OCI-LY7 (cell line): Measurements from ENCODE around the gene PRAMEF20. TPM values are rescaled to one million over a fixed set of nuclear protein-coding genes. Genes with fewer than 3 reads are reported as not detected.
"Not testable (repeated sequence)": the region's sequence is repeated elsewhere in the genome, so short reads cannot be mapped to it uniquely, and the experiment has no call there.

Source experiments
- BruUV-seq: library from RNA; stranded (reverse); fragments of 400-500 nt; replicated peaks from 2 replicates; lab custom pipeline; 2021; lab: Mats Ljungman, UMichigan
- CTCF ChIA-PET: fragments of 300-600 bp; sonication (Branson Sonifier 250); formaldehyde crosslinking; loops from one replicate; lab custom pipeline; 2022; ENCODE audit warnings: antibody characterized with exemption; ENCODE audit not compliant: unreplicated experiment; lab: Charles Lee
- POLR2A ChIA-PET: fragments of 300-600 bp; sonication (Branson Sonifier 250); formaldehyde crosslinking; loops from one replicate; lab custom pipeline; 2022; ENCODE audit warnings: antibody characterized with exemption; lab: Charles Lee
- DNase-seq: peaks from one replicate; pipeline ENCODE4 v3.0.0-alpha.2; 2015; ENCODE audit warnings: low spot score
- H2AFZ ChIP-seq: fragments of 200-600 bp; sonication (generic), shearing (Covaris generic); 2 replicates; pipeline ENCODE4 v1.6.1; 2014; ENCODE audit warnings: mild to moderate bottlenecking, antibody characterized with exemption, low read length, moderate library complexity
- H3K27ac ChIP-seq: fragments of 200-600 bp; sonication (generic); 2 replicates; pipeline ENCODE4 v1.5.1; 2014; ENCODE audit warnings: mixed run types, low read depth, mild to moderate bottlenecking, moderate library complexity, low read length, inconsistent platforms; ENCODE audit not compliant: poor library complexity, severe bottlenecking
- H3K36me3 ChIP-seq: fragments of 200-600 bp; sonication (generic); 2 replicates; pipeline ENCODE4 v1.6.1; 2014; ENCODE audit warnings: mild to moderate bottlenecking, antibody characterized with exemption, low read length, moderate library complexity, mixed read lengths; ENCODE audit not compliant: insufficient read depth
- H3K4me1 ChIP-seq: fragments of 200-600 bp; sonication (generic); 2 replicates; pipeline ENCODE4 v1.5.1; 2014; ENCODE audit warnings: mild to moderate bottlenecking, low read length; ENCODE audit not compliant: insufficient read depth, poor library complexity, severe bottlenecking
- H3K4me2 ChIP-seq: fragments of 200-600 bp; sonication (generic); 2 replicates; pipeline ENCODE4 v1.6.1; 2014; ENCODE audit warnings: mild to moderate bottlenecking, low read length
- H3K4me3 ChIP-seq: fragments of 200-600 bp; sonication (generic); 2 replicates; pipeline ENCODE4 v1.5.1; 2014; ENCODE audit warnings: mild to moderate bottlenecking, low read depth, low read length; ENCODE audit not compliant: poor library complexity, severe bottlenecking
- H3K79me2 ChIP-seq: fragments of 200-600 bp; sonication (generic); 2 replicates; pipeline ENCODE4 v1.6.1; 2016; ENCODE audit warnings: low read depth, mild to moderate bottlenecking, low read length, moderate library complexity, mixed read lengths; ENCODE audit not compliant: insufficient read depth
- H3K9me2 ChIP-seq: fragments of 200-600 bp; sonication (generic); 2 replicates; pipeline ENCODE4 v1.6.1; 2016; ENCODE audit warnings: mild to moderate bottlenecking, low read length, mixed read lengths; ENCODE audit not compliant: insufficient read depth
- H3K9me3 ChIP-seq: fragments of 200-600 bp; sonication (generic); 2 replicates; pipeline ENCODE4 v1.6.1; 2014; ENCODE audit warnings: mild to moderate bottlenecking, mixed run types, low read length, mixed read lengths
- H4K20me1 ChIP-seq: fragments of 200-600 bp; sonication (generic); 2 replicates; pipeline ENCODE4 v1.6.1; 2014; ENCODE audit warnings: mild to moderate bottlenecking, antibody characterized with exemption, low read length, moderate library complexity, mixed read lengths; ENCODE audit not compliant: insufficient read depth
- intact Hi-C: fragments of 100-400 bp; cut with micrococcal nuclease; formaldehyde crosslinking; loops from one replicate; pipeline ENCODE4 v1.10.0; 2022; ENCODE audit not compliant: unreplicated experiment
- total RNA-seq, 2 experiments: library from RNA; depleted of rRNA in 1 of 2; stranded (reverse); fragments of >200 nt in 1 of 2; shearing (Covaris generic) in 1 of 2; gene quantifications; 2 replicates each; pipeline ENCODE4 v1.2.3, GENCODE V29; 2014 to 2022
- TF ChIP-seq, protein P1 (sequence below): fragments of 200-600 bp; sonication (generic); conservative IDR thresholded peaks from 2 replicates; pipeline ENCODE4 v1.5.1; 2014; ENCODE audit warnings: mild to moderate bottlenecking, antibody characterized with exemption, low read length, moderate library complexity, mixed read lengths

Gene PRAMEF20
- total RNA-seq, 2 experiments from 2014 or later = not detected

DNA sequence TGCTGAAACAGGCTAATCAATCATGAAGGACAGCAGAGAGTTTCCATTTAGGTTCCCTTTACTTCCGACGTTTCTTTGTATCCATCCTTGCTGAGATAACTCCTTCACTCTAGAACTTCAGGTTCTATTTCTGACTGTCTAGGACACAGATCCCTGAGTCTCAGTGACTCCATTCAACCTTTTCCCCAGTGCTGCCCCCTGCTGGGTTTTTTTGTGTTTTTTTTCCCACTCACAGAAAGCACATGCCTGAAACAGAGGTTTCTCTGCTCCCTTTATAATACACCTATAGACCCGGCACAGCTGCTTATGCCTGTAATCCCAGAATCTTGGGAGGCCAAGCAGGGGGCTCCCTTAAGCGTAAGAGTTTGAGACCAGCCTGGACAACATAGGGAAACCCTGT is 41.7 kb upstream of the PRAMEF20 start:
- H3K4me3 ChIP-seq, POLR2A ChIA-PET, H3K9me2 ChIP-seq, intact Hi-C loops, H2AFZ ChIP-seq, H3K79me2 ChIP-seq, H3K9me3 ChIP-seq, H3K27ac ChIP-seq, H4K20me1 ChIP-seq, H3K36me3 ChIP-seq, BruUV-seq, H3K4me1 ChIP-seq, CTCF ChIA-PET, H3K4me2 ChIP-seq: not testable (repeated sequence)
- peak; percentile 16 for DNase-seq
- TF ChIP-seq, protein P1, sequence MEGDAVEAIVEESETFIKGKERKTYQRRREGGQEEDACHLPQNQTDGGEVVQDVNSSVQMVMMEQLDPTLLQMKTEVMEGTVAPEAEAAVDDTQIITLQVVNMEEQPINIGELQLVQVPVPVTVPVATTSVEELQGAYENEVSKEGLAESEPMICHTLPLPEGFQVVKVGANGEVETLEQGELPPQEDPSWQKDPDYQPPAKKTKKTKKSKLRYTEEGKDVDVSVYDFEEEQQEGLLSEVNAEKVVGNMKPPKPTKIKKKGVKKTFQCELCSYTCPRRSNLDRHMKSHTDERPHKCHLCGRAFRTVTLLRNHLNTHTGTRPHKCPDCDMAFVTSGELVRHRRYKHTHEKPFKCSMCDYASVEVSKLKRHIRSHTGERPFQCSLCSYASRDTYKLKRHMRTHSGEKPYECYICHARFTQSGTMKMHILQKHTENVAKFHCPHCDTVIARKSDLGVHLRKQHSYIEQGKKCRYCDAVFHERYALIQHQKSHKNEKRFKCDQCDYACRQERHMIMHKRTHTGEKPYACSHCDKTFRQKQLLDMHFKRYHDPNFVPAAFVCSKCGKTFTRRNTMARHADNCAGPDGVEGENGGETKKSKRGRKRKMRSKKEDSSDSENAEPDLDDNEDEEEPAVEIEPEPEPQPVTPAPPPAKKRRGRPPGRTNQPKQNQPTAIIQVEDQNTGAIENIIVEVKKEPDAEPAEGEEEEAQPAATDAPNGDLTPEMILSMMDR = peak; percentile 69

GRCh38 chr1:13378983-13379382 is 31.3 kb upstream of the PRAMEF20 start:
- H3K4me1 ChIP-seq, H3K4me2 ChIP-seq, H3K9me2 ChIP-seq, H3K79me2 ChIP-seq, intact Hi-C loops, CTCF ChIA-PET, POLR2A ChIA-PET, H3K27ac ChIP-seq, H3K9me3 ChIP-seq, H3K4me3 ChIP-seq, BruUV-seq, DNase-seq, H2AFZ ChIP-seq, H3K36me3 ChIP-seq, H4K20me1 ChIP-seq: not testable (repeated sequence)

DNA sequence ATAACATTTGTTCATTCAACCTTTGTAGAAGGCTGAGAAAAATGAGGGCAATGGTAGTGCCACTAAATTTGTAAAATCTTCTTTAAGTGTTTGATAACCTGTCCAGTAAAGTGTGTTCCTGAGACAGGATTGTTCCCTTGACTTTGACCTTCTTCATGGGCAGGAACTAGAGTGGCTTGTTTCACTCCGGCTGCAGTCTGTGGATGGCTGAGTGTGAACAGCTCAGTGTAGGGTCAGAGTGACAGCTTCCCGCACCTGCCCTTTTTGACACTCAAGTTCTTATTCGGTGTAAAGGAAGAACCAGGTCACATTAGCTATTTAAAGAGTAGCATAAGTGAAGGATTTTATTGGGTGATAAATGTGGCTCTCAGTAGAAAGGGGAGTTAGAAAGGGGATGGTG is 29.9 kb upstream of the PRAMEF20 start:
- H3K4me1 ChIP-seq, CTCF ChIA-PET, H4K20me1 ChIP-seq, H3K4me2 ChIP-seq, H3K36me3 ChIP-seq, BruUV-seq, POLR2A ChIA-PET, H3K27ac ChIP-seq, intact Hi-C loops, H3K79me2 ChIP-seq, H3K9me2 ChIP-seq, DNase-seq, H2AFZ ChIP-seq, H3K4me3 ChIP-seq, H3K9me3 ChIP-seq: not testable (repeated sequence)

DNA sequence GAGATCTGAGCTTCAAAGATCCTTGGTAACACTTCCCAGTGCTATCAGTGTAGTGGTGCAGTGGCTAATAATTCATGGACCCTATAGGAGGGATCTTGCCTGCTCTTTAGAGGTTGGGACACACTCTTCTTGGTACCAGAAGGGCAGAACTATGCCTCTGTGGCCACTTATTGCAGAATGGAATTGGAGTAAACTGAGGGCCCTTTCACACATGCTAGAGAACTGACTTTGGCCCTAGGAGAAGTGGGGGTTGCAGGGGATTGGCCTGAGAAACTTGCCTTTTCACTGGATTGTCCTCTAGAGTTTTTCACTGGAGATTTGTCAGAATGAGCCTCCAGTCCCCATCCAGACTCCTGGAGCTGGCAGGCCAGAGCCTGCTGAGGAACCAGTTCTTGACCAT is 20.9 kb upstream of the PRAMEF20 start, which contains the start of gene PRAMEF17:
Gene PRAMEF17, plus strand, starts transcription at position 301 of the 400 bp plus-strand sequence. Its CDS starts 26 bp downstream, at position 327.
- H4K20me1 ChIP-seq, DNase-seq, H3K36me3 ChIP-seq, H2AFZ ChIP-seq, H3K9me3 ChIP-seq, H3K4me3 ChIP-seq, H3K9me2 ChIP-seq, intact Hi-C loops, H3K4me1 ChIP-seq, H3K79me2 ChIP-seq, H3K27ac ChIP-seq, BruUV-seq, CTCF ChIA-PET, POLR2A ChIA-PET, H3K4me2 ChIP-seq: not testable (repeated sequence)

GRCh38 chr1:13393004-13393403 is 17.2 kb upstream of the PRAMEF20 start:
- BruUV-seq, H3K4me3 ChIP-seq, intact Hi-C loops, H3K79me2 ChIP-seq, H3K27ac ChIP-seq, CTCF ChIA-PET, DNase-seq, H3K4me1 ChIP-seq, H3K36me3 ChIP-seq, H4K20me1 ChIP-seq, H3K9me3 ChIP-seq, POLR2A ChIA-PET, H3K4me2 ChIP-seq, H2AFZ ChIP-seq, H3K9me2 ChIP-seq: not testable (repeated sequence)

DNA sequence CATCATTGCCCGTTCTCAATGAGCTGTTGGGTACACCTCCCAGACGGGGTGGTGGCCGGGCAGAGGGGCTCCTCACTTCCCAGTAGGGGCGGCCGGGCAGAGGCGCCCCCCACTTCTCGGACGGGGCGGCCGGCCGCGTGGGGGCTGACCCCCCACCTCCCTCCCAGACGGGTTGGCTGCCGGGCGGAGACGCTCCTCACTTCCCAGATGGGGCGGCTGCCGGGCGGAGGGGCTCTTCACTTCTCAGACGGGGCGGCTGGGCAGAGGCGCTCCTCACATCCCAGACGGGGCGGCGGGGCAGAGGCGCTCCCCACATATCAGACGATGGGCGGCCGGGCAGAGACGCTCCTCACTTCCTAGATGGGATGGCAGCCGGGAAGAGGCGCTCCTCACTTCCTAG is 15.5 kb upstream of the PRAMEF20 start:
- CTCF ChIA-PET = not testable (repeated sequence)

More for the DNA sequence above, 15.5 kb upstream of the PRAMEF20 start:
- H3K27ac ChIP-seq, H3K9me2 ChIP-seq, H2AFZ ChIP-seq, intact Hi-C loops, H3K79me2 ChIP-seq, DNase-seq, POLR2A ChIA-PET, H3K36me3 ChIP-seq, H4K20me1 ChIP-seq, H3K4me1 ChIP-seq, H3K9me3 ChIP-seq, H3K4me2 ChIP-seq, H3K4me3 ChIP-seq, BruUV-seq: not testable (repeated sequence)
